CD4-positive, alpha-beta T cell treated with Interleukin-6 for 4 hours (primary cell): ENCODE data around the gene ITPR2.
"Not testable (repeated sequence)": the region's sequence is repeated elsewhere in the genome, so short reads cannot be mapped to it uniquely, and the experiment has no call there.

ENCODE experiments used
- DNase-seq: peaks from one replicate; pipeline ENCODE4 v3.0.0-alpha.2; 2020; ENCODE audit warnings: mixed read lengths

Gene ITPR2

GRCh38 chr12:26783816-26784379 is 49.1 kb downstream of the ITPR2 start:
- DNase-seq, result not testable (repeated sequence)

- DNase-seq, result no peak
Measured at GRCh38 chr12:26783131-26783526, 49.9 kb downstream of the ITPR2 start.

DNA sequence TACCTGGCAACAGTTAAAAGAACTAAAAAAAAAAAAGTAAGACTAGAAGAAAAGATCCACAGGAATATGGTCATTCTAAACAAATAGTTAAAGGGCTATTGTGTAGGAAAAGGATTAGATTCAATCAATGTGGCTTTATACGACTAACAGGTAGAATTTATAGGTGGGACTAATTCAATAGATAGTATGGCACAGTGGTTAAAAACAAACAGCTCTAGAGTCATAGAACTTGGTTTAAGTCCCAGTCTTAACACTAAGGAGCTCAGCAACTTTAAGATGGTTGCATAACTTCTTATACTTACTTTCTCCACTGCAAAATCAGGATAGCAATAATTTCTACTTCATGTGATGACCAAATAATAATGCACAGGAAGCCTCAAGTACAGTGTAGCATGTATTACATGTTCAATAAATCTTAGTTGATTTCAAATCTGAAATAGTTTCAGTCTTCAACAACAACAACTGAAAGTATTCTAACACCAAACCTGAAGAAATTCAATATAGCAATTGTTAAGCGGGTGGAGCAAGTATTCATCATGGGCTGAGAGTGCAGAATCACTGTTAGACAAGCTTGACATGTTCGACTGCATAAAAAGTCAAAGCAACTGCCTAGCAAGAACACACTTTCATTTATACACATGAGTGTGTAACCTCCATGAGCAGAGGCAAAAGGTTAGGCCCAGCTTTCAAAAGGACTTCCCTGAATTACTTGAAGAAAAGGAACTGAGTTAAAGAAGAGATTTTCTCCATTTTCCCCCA is 50.4 kb downstream of the ITPR2 start:
- no peak for DNase-seq

GRCh38 chr12:26780656-26781055 is 52.3 kb downstream of the ITPR2 start:
- DNase-seq, result not testable (repeated sequence)

- not testable (repeated sequence) for DNase-seq
Measured at GRCh38 chr12:26778173-26778775, 54.7 kb downstream of the ITPR2 start.

DNA sequence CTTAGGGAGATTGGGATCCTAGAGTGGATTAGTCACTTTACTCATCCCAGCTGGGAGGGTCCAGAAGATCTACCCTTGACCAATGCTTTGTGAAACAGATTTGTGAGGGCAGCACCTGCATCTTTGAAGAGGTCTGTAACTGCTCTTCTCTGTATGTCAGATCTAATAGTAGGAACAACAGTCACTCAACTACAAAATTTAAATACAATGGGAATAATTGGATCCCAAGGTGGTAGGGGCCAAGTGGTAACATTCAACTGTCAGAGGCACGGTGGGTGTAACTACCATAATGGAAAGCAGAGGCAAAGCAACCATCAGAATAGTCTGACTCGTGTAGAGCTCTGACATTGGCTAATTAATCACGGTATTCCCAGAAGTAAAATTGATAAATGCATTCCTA is 55.8 kb downstream of the ITPR2 start:
- no peak for DNase-seq

GRCh38 chr12:26775991-26776390 is 57.0 kb downstream of the ITPR2 start:
- not testable (repeated sequence) for DNase-seq

- DNase-seq, result no peak
Measured at GRCh38 chr12:26773313-26774104, 59.5 kb downstream of the ITPR2 start.

DNA sequence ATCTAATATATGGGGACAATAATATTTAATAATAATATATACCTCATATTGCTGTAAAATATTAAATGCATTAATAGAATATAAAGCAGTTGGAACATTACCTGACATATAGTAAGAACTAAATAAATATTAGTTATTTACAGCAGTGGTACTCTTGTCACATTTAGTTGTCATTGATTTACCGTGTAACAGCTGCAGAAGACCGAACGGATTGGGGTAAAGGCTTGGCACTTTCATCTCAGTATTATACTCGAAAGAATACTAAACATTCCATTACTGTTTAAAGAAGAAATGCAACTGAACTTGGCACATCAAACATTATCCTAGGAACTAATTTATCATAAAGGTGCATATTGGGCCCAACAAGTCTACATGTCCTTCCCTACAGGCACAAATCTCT is 61.1 kb downstream of the ITPR2 start:
- no peak for DNase-seq

- no peak for DNase-seq
Measured at GRCh38 chr12:26770239-26771070, 62.5 kb downstream of the ITPR2 start.

GRCh38 chr12:26769611-26770010 is 63.4 kb downstream of the ITPR2 start:
- DNase-seq, result no peak

GRCh38 chr12:26768611-26769603 is 64.1 kb downstream of the ITPR2 start:
- no peak for DNase-seq

DNA sequence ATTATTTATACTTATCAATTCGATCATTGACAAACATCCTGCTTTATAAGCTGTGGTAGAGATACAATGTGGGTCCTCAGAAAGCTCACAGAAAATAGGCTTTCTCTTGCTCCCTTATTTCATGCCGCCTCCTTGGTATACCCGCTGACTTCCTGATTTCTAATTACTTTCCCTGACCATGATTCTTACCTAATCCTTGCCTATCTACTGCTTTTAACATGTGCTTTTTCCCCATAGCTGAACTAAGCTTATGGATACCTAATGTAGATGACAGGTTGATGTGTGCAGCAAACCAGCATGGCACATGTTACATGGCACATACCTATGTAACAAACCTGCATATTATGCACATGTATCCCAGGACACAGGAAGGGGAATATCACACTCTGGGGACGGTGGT is 65.1 kb downstream of the ITPR2 start:
- DNase-seq, result no peak

GRCh38 chr12:26767116-26767515 is 65.9 kb downstream of the ITPR2 start:
- no peak for DNase-seq

DNA sequence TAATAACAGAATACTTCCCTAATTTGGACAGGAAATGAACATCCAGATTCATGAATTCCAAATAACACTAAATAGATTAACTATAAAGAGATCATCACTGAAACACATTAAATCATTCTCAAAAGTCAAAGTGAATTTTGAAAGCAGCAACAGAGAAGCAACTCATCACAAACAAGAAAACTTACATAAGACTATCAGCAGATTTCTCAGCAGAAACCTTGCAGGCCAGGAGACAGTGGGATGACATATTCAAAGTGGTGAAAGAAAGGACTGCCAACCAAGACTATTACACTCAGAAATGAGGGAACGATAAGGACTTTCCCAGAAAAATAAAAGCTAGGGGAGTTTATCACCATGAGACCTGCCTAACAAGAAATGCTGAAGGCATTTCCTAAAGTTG is 70.8 kb downstream of the ITPR2 start:
- DNase-seq, result no peak

DNA sequence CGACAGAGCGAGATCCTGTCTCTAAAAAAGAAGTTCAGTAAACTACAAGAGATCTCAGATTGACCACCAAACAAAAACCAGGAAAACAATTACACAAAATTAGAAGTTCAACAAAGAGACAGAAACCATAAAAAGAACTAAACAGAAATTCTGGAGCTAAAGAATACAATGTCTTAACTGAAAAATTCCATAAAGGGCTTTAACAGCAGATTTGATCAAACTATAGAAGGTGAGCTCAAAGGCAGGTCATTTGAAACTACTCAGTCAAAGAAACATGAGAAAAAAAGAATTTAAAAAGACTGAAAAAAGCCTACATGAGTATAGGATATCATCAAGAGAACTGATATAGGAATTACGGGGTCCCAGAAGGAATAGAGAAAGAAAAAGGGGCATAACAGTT is 71.2 kb downstream of the ITPR2 start:
- DNase-seq, result no peak

DNA sequence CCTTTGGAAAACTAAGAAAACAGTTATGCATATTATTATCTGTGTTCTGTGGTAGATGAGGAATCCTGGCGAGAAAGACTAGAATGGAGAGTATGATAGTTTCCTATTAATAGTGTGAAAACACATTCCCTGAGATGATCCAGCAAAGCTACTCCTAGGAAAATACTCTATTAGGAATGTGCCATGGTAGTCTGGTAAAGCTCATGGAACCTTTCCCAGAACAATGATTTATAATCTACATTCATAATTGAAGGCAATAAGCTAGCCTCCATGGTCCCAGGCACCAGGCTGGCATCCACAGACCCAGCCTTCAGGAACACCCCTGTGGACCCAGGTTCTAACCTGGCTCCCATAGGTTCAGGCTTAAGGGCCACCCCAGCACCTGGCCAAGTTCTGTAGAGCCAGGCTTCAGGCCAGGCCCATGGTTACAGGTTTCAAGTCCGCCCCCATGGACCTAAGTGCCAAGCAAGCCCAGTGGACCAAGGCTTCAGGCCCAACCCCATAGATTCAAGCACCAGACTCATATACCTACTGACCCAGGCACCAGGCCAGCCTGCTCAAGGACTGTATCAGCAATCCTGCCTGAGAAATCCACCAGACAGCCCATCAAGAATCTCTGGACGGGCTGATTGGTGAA is 72.2 kb downstream of the ITPR2 start:
- DNase-seq, result no peak

GRCh38 chr12:26755362-26755761 is 77.6 kb downstream of the ITPR2 start:
- not testable (repeated sequence) for DNase-seq

GRCh38 chr12:26754148-26754547 is 78.8 kb downstream of the ITPR2 start:
- no peak for DNase-seq

- no peak for DNase-seq
Measured at GRCh38 chr12:26751179-26751578, 81.8 kb downstream of the ITPR2 start.
